ENCODE data around the gene VWF. TPM values are rescaled to one million over a fixed set of nuclear protein-coding genes. Genes with fewer than 3 reads are reported as not detected.
"Not testable (repeated sequence)": the region's sequence is repeated elsewhere in the genome, so short reads cannot be mapped to it uniquely, and the experiment has no call there.

VWF gene
- total RNA-seq, 1 experiment from 2014 or later, result 0.03 TPM

- Histone ChIP-seq H3K36me3 (no peaks in the 10 kb centered on the region), H3K4me3 (no peak overlapping the region), H3K27me3 (no peaks in the 10 kb centered on the region), H3K9me3 (no peaks in the 10 kb centered on the region)
- DNase-seq, result no peak
Observed at GRCh38 chr12:6042446-6042845, 82.0 kb downstream of the VWF start.

- H3K27me3 ChIP-seq, result no peaks in the 10 kb centered on the region
- H3K36me3 ChIP-seq, result no peaks in the 10 kb centered on the region
- H3K9me3 ChIP-seq, result no peaks in the 10 kb centered on the region
- H3K4me3 ChIP-seq, result no peak overlapping the region
- DNase-seq, result no peak
Observed at GRCh38 chr12:6041891-6042290, 82.6 kb downstream of the VWF start.

- H3K27me3 ChIP-seq, result no peaks in the 10 kb centered on the region
- H3K9me3 ChIP-seq, result no peaks in the 10 kb centered on the region
- no peaks in the 10 kb centered on the region for H3K36me3 ChIP-seq
- no peak for DNase-seq
- no peak overlapping the region for H3K4me3 ChIP-seq
Observed at GRCh38 chr12:6040815-6041214, 83.7 kb downstream of the VWF start.

DNA sequence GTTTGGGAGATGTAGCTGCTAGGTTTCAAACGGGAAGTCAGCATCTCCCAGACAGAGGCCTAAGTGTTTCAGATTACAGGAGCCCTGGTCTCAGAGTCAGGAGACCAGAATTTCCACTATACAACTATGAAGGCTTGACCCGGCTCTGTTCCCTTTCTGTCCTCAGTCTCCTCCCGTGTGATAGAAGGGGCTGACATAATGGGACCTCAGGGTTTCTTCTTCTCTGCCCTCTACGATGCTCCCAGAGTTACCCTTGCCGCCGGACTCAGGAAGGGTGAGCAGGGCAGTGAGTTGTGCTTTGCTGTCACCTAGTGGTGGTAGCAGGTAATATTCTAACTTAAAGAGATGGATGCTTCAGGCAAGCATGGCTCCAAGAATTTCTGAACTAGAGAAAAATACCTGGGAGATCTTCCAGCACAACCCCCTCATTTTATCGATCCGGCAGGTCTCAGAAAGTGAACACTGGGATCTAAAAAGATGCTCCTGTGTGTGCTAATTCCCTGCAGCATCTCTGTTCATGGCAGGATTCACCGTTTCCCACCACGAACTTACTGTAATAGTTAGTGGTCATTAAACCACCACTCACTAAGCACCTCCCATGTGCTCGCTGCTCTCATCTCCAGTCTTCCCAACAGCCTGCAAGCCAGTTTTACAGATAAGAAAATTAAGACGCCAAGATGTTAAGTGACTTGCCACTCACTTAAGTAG is 84.4 kb downstream of the VWF start:
- H3K27me3 ChIP-seq, result no peaks in the 10 kb centered on the region
- H3K36me3 ChIP-seq, result no peaks in the 10 kb centered on the region
- peak; percentile 44 for DNase-seq
- no peak overlapping the region for H3K4me3 ChIP-seq
- no peaks in the 10 kb centered on the region for H3K9me3 ChIP-seq

DNA sequence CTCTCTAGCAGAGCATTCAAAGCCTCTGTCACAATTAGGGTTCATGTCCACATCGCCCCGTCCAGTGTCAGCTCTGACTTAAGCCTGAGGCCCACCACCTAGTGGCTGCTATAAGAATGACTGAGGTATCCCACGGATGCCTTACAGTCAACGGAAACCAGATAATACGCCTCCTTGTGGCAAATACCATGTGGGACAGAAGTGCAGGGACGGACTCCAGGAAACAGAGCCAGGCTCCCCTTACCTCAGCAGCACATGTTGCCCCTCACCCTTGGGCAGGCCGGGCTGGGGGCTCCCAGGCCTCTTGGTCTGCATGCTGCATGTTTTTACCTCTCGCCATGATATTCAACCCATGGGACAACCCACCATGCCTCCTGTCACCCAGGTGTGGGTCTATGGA is 86.3 kb downstream of the VWF start:
- Histone ChIP-seq H3K27me3 (no peaks in the 10 kb centered on the region), H3K36me3 (no peaks in the 10 kb centered on the region), H3K4me3 (no peak overlapping the region), H3K9me3 (no peaks in the 10 kb centered on the region)
- DNase-seq, result peak; percentile 35

- Histone ChIP-seq H3K36me3 (no peaks in the 10 kb centered on the region), H3K4me3 (no peak overlapping the region), H3K27me3 (no peaks in the 10 kb centered on the region), H3K9me3 (no peaks in the 10 kb centered on the region)
- no peak for DNase-seq
Observed at GRCh38 chr12:6037459-6037858, 87.0 kb downstream of the VWF start.

DNA sequence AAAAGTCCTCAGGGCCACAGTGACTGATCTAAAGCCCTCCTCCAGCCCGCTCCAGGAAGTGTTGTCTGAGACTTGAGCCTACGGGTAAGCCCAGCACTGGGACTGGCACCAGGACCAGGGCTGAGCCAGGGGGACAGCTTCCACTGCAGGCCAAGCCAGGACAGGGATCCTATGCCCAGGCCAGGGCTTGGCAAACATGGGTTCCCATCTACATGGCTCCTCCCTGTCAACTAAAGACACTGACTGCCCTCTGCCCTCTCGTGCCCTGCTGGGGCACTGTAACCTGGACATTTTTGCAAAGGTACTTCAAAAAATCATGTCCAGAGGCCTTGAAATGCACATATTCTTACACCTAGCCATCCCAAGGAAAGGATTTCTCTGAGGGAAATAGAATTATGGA is 88.0 kb downstream of the VWF start:
- H3K4me3 ChIP-seq, result no peak overlapping the region
- no peaks in the 10 kb centered on the region for H3K27me3 ChIP-seq
- no peaks in the 10 kb centered on the region for H3K9me3 ChIP-seq
- no peak for DNase-seq
- H3K36me3 ChIP-seq, result no peaks in the 10 kb centered on the region

GRCh38 chr12:6034596-6034995 is 89.9 kb downstream of the VWF start:
- no peak overlapping the region for H3K4me3 ChIP-seq
- H3K27me3 ChIP-seq, result no peaks in the 10 kb centered on the region
- no peak for DNase-seq
- H3K36me3 ChIP-seq, result no peaks in the 10 kb centered on the region
- no peaks in the 10 kb centered on the region for H3K9me3 ChIP-seq

DNA sequence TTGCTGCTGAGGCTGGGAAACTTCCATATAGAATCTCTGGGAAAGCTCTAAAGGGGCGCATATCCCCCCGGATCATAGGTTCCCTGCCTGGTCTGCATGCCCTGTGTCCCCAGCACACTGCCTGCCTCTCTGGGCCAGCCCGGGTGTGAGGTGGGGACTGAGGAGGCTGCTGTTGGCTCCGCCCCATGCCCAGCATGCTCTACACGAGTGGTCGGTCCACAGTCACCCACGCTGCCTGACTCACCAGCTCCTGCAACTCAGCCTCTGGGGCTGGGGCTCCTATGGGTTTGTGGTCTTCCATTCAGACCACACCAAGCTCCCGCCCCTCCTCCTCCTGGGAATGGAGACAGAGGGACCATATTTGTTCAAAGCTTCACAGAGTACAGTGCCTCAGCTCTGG is 90.9 kb downstream of the VWF start:
- no peak for DNase-seq
- Histone ChIP-seq H3K36me3 (no peaks in the 10 kb centered on the region), H3K27me3 (no peaks in the 10 kb centered on the region), H3K4me3 (no peak overlapping the region), H3K9me3 (no peaks in the 10 kb centered on the region)

DNA sequence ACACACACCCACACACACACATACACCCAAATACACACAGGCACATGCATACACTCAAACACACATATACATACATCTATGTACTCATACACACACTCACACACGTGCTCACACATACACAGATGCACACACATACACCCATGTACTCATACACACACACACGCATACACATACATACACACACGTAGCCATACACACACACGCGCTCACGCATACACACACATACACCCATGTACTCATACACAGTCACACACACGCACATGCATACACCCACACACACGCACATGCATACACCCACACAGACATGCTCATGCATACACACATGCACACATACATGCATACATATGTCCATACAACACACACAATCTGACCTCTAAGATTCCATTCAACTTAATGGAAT is 91.7 kb downstream of the VWF start:
- Histone ChIP-seq H3K27me3 (no peaks in the 10 kb centered on the region), H3K4me3 (no peak overlapping the region), H3K36me3 (no peaks in the 10 kb centered on the region), H3K9me3 (no peaks in the 10 kb centered on the region)
- no peak for DNase-seq

DNA sequence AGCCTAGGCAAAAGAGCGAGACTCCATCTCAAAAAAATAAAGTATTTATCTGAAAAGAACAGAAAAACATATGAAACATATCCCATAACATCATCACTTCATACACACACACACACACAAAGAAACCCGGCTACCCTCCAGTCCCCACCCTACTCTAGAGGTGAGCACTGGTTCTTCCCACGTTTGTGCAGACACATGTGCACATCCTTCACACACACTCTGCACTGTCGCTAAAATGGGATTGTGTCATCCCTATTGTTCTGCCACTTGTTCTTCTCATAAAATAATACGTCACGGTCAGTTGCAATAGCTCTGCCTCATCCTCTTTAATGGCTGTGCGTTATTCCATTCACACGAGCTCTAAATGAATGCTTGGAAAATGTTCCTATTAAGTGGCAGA is 93.5 kb downstream of the VWF start:
- Histone ChIP-seq H3K36me3 (no peaks in the 10 kb centered on the region), H3K9me3 (no peaks in the 10 kb centered on the region), H3K27me3 (no peaks in the 10 kb centered on the region), H3K4me3 (no peak overlapping the region)
- DNase-seq, result no peak

GRCh38 chr12:6030081-6030480 is 94.4 kb downstream of the VWF start:
- Histone ChIP-seq H3K9me3 (no peaks in the 10 kb centered on the region), H3K4me3 (no peak overlapping the region), H3K27me3 (no peaks in the 10 kb centered on the region), H3K36me3 (no peaks in the 10 kb centered on the region)
- DNase-seq, result no peak

DNA sequence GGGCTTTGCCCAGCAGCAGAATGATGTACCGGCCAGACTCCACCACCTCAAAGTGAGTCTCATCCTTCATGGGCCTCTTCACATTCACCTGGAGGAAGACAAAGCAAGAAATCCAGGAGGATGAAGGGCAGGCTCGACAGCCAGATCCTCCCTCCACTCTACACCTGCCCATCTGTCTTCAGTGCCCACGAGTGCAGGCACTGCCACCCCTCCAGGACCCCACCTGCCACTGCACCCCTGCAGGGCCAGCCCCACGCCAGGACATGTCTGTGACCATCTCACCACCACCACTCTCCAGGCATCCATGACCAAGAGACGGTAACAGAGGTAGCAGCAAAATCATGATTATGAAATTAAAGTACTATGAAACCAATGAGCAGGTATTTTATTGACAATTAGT is 95.1 kb downstream of the VWF start:
- Histone ChIP-seq H3K27me3 (no peaks in the 10 kb centered on the region), H3K36me3 (no peaks in the 10 kb centered on the region), H3K4me3 (no peak overlapping the region), H3K9me3 (no peaks in the 10 kb centered on the region)
- DNase-seq, result no peak

DNA sequence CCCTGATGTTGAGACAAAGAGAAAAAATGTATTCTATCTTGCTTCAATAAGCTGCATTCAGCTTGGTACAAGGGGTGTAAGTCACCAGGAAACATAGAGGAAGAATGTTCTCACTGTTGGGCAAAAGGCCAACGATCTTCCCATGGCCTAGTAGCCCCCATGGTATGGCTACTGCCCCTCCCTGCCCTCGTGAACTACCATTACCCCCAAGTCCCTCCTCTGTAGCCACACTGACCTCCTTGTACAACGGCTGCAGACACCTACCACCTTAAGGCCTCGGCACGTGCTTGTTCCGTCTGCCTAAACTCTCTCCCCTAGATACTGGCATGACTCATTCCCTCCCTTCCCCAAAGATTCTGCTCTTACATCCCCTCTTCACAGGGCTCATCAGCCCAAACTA is 97.5 kb downstream of the VWF start:
- H3K36me3 ChIP-seq, result no peaks in the 10 kb centered on the region
- H3K9me3 ChIP-seq, result no peaks in the 10 kb centered on the region
- no peaks in the 10 kb centered on the region for H3K27me3 ChIP-seq
- no peak overlapping the region for H3K4me3 ChIP-seq
- no peak for DNase-seq

- H3K27me3 ChIP-seq, H3K4me3 ChIP-seq, H3K9me3 ChIP-seq, H3K36me3 ChIP-seq, DNase-seq: not testable (repeated sequence)
Observed at GRCh38 chr12:6025703-6026298, 98.7 kb downstream of the VWF start.

GRCh38 chr12:6024066-6024465 is 100.4 kb downstream of the VWF start:
- DNase-seq, H3K27me3 ChIP-seq, H3K9me3 ChIP-seq, H3K4me3 ChIP-seq, H3K36me3 ChIP-seq: not testable (repeated sequence)

DNA sequence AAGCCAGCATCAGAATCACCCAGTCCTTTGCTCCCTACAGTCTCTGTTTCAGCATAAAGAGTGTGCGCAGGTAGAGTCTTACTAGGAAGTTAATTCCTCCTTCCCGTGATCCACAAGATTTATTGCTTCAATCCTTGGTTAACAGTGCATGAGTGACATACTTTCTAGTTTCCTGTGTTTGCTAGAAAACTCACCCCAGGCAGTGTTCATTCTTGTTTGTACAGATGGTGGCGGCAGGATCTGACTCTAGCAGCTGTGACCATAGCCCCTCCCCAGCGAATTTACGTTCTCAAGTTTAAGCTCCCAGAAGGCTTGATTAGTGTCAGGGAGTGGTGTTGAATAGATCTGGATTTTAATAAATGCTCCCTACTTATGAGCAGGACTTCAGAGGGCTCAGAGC is 103.5 kb downstream of the VWF start:
- Histone ChIP-seq H3K36me3 (no peaks in the 10 kb centered on the region), H3K27me3 (no peaks in the 10 kb centered on the region), H3K4me3 (no peak overlapping the region), H3K9me3 (no peaks in the 10 kb centered on the region)
- DNase-seq, result no peak

DNA sequence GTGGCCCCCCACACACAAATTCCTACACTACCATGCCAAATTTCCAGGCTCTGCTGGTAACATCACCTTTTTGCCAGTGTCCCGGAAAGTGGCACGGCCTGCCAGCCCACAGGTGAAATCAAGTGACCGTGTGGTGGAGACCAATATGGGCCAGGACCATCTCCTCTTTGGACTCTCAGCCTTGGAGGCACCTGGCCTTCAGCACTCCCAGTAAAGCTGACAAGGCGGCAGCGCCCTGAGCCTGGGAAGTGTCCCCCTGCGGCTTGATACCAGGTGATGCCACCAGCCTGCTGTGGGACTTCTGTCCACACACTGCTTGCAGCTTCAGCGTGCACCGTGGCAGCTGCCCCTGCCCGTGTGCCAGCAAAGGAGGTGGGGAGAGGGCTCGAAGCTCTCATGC is 104.0 kb downstream of the VWF start:
- H3K9me3 ChIP-seq, H3K36me3 ChIP-seq, H3K4me3 ChIP-seq, H3K27me3 ChIP-seq, DNase-seq: not testable (repeated sequence)
